Measurements from ENCODE around the gene GARIN5B. TPM values are rescaled to one million over a fixed set of nuclear protein-coding genes. Genes with fewer than 3 reads are reported as not detected.

GARIN5B gene
- total RNA-seq, 1 donor from 2014 or later, result not detected

- Histone ChIP-seq H3K36me3 (no peaks in the 10 kb centered on the region), H3K4me3 (no peak overlapping the region), H3K9me3 (no peaks in the 10 kb centered on the region), H3K27me3 (ENCODE audit: low read depth) (peaks cover 29% of the 10 kb centered on the region), H3K4me1 (no peaks in the 10 kb centered on the region), H3K27ac (no peak overlapping the region)
- ATAC-seq (no peak), DNase-seq (no peak)
- intact Hi-C loops (cut with DNase I), result no loop called here
- TF ChIP-seq CTCF (IDR thresholded peaks at IDR 0.05), result no peak
Observed at GRCh38 chr19:55365245-55365644, 2.2 kb upstream of the GARIN5B start.

- H3K27ac ChIP-seq, result no peak overlapping the region
- H3K9me3 ChIP-seq, result no peaks in the 10 kb centered on the region
- DNase-seq, result no peak
- H3K4me1 ChIP-seq, result no peaks in the 10 kb centered on the region
- no peak overlapping the region for H3K4me3 ChIP-seq
- no peak for TF ChIP-seq CTCF (IDR thresholded peaks at IDR 0.05)
- H3K27me3 ChIP-seq (ENCODE audit: low read depth), result peaks cover 9% of the 10 kb centered on the region
- H3K36me3 ChIP-seq, result no peaks in the 10 kb centered on the region
- intact Hi-C loops (cut with DNase I), result no loop called here
- no peak for ATAC-seq
Observed at GRCh38 chr19:55362174-55362989, 678 bp downstream of the GARIN5B start.

GRCh38 chr19:55360902-55361301 lies 2.2 kb downstream of the GARIN5B start:
- DNase-seq (no peak), ATAC-seq (no peak)
- Histone ChIP-seq H3K9me3 (no peaks in the 10 kb centered on the region), H3K27me3 (ENCODE audit: low read depth) (peaks cover 4% of the 10 kb centered on the region), H3K4me3 (no peak overlapping the region), H3K4me1 (no peaks in the 10 kb centered on the region), H3K27ac (no peak overlapping the region), H3K36me3 (no peaks in the 10 kb centered on the region)
- no peak for TF ChIP-seq CTCF (IDR thresholded peaks at IDR 0.05)
- intact Hi-C loops (cut with DNase I), result no loop called here

- Histone ChIP-seq H3K4me3 (no peak overlapping the region), H3K9me3 (no peaks in the 10 kb centered on the region), H3K27me3 (ENCODE audit: low read depth) (peaks cover 20% of the 10 kb centered on the region), H3K27ac (no peak overlapping the region), H3K36me3 (no peaks in the 10 kb centered on the region), H3K4me1 (no peaks in the 10 kb centered on the region)
- no peak for DNase-seq
- intact Hi-C loops (cut with DNase I), result no loop called here
- TF ChIP-seq CTCF (IDR thresholded peaks at IDR 0.05), result no peak
- ATAC-seq, result no peak
Observed at GRCh38 chr19:55358943-55359908, 3.8 kb downstream of the GARIN5B start.

- Histone ChIP-seq H3K4me3 (no peak overlapping the region), H3K9me3 (no peaks in the 10 kb centered on the region), H3K27ac (no peak overlapping the region), H3K4me1 (peaks cover 3% of the 10 kb centered on the region), H3K27me3 (ENCODE audit: low read depth) (peaks cover 26% of the 10 kb centered on the region), H3K36me3 (no peaks in the 10 kb centered on the region)
- ATAC-seq (no peak), DNase-seq (no peak)
- intact Hi-C loops (cut with DNase I), result no loop called here
- TF ChIP-seq CTCF (IDR thresholded peaks at IDR 0.05), result no peak
Observed at GRCh38 chr19:55358493-55358892, 4.6 kb downstream of the GARIN5B start.

Data from lower lobe of right lung (tissue), 2 donors.